ENCODE data around the gene CLIC3.

The CLIC3 gene

GRCh38 chr9:136972743-136973142 is 23.6 kb downstream of the CLIC3 start:
- H3K9ac ChIP-seq (ENCODE audit: insufficient read length): no peak overlapping the region
- no peak for DNase-seq (ENCODE audit: low read depth, low spot score)
- TF ChIP-seq FOXP2 (optimal IDR thresholded peaks at IDR 0.05; ENCODE audit: control extremely low read depth, extremely low read length, insufficient read depth) (no peak), POLR2AphosphoS5 (IDR thresholded peaks at IDR 0.05; ENCODE audit: borderline replicate concordance, low read depth, low read length) (no peak), EZH2 (IDR thresholded peaks at IDR 0.05) (no peak)

GRCh38 chr9:136972335-136972734 is 24.0 kb downstream of the CLIC3 start:
- Histone ChIP-seq H3K9ac (ENCODE audit: insufficient read length) (no peak overlapping the region), H3K36me3 (ENCODE audit: insufficient read depth, low read length) (no peaks in the 10 kb centered on the region), H3K4me3 (no peak overlapping the region), H3K9me3 (ENCODE audit: low read depth, low read length) (no peaks in the 10 kb centered on the region), H3K27ac (no peak overlapping the region)
- DNase-seq (ENCODE audit: low read depth, low spot score): no peak
- no peak for TF ChIP-seq EZH2 (IDR thresholded peaks at IDR 0.05)
- TF ChIP-seq FOXP2 (optimal IDR thresholded peaks at IDR 0.05; ENCODE audit: control extremely low read depth, extremely low read length, insufficient read depth): no peak
- no peak for TF ChIP-seq POLR2AphosphoS5 (IDR thresholded peaks at IDR 0.05; ENCODE audit: borderline replicate concordance, low read depth, low read length)

More at GRCh38 chr9:136972743-136973142, 23.6 kb downstream of the CLIC3 start:
- no peak overlapping the region for H3K27ac ChIP-seq
- no peaks in the 10 kb centered on the region for H3K36me3 ChIP-seq (ENCODE audit: insufficient read depth, low read length)
- no peak overlapping the region for H3K4me3 ChIP-seq
- H3K9me3 ChIP-seq (ENCODE audit: low read depth, low read length): no peaks in the 10 kb centered on the region

GRCh38 chr9:136971746-136972145 is 24.6 kb downstream of the CLIC3 start:
- no peaks in the 10 kb centered on the region for H3K36me3 ChIP-seq (ENCODE audit: insufficient read depth, low read length)
- no peak for TF ChIP-seq FOXP2 (optimal IDR thresholded peaks at IDR 0.05; ENCODE audit: control extremely low read depth, extremely low read length, insufficient read depth)
- no peak for TF ChIP-seq POLR2AphosphoS5 (IDR thresholded peaks at IDR 0.05; ENCODE audit: borderline replicate concordance, low read depth, low read length)
- TF ChIP-seq EZH2 (IDR thresholded peaks at IDR 0.05): no peak
- H3K9ac ChIP-seq (ENCODE audit: insufficient read length): no peak overlapping the region
- no peak for DNase-seq (ENCODE audit: low read depth, low spot score)
- H3K9me3 ChIP-seq (ENCODE audit: low read depth, low read length): no peaks in the 10 kb centered on the region
- no peak overlapping the region for H3K4me3 ChIP-seq
- no peak overlapping the region for H3K27ac ChIP-seq

GRCh38 chr9:136970361-136970760 is 26.0 kb downstream of the CLIC3 start:
- Histone ChIP-seq H3K36me3 (ENCODE audit: insufficient read depth, low read length) (no peaks in the 10 kb centered on the region), H3K9me3 (ENCODE audit: low read depth, low read length) (no peaks in the 10 kb centered on the region), H3K27ac (no peak overlapping the region), H3K4me3 (no peak overlapping the region), H3K9ac (ENCODE audit: insufficient read length) (no peak overlapping the region)
- TF ChIP-seq EZH2 (IDR thresholded peaks at IDR 0.05): no peak
- DNase-seq (ENCODE audit: low read depth, low spot score): no peak

- Histone ChIP-seq H3K9ac (ENCODE audit: insufficient read length) (no peak overlapping the region), H3K4me3 (no peak overlapping the region), H3K27ac (no peak overlapping the region), H3K9me3 (ENCODE audit: low read depth, low read length) (no peaks in the 10 kb centered on the region), H3K36me3 (ENCODE audit: insufficient read depth, low read length) (no peaks in the 10 kb centered on the region)
- no peak for DNase-seq (ENCODE audit: low read depth, low spot score)
- TF ChIP-seq EZH2 (IDR thresholded peaks at IDR 0.05) (no peak), POLR2AphosphoS5 (IDR thresholded peaks at IDR 0.05; ENCODE audit: borderline replicate concordance, low read depth, low read length) (no peak), FOXP2 (optimal IDR thresholded peaks at IDR 0.05; ENCODE audit: control extremely low read depth, extremely low read length, insufficient read depth) (no peak)
Measured at GRCh38 chr9:136969774-136970173, 26.6 kb downstream of the CLIC3 start.

- no peak for DNase-seq (ENCODE audit: low read depth, low spot score)
- Histone ChIP-seq H3K27ac (no peak overlapping the region), H3K9ac (ENCODE audit: insufficient read length) (no peak overlapping the region), H3K4me3 (no peak overlapping the region), H3K36me3 (ENCODE audit: insufficient read depth, low read length) (no peaks in the 10 kb centered on the region), H3K9me3 (ENCODE audit: low read depth, low read length) (no peaks in the 10 kb centered on the region)
- TF ChIP-seq EZH2 (IDR thresholded peaks at IDR 0.05): no peak
- no peak for TF ChIP-seq POLR2AphosphoS5 (IDR thresholded peaks at IDR 0.05; ENCODE audit: borderline replicate concordance, low read depth, low read length)
Measured at GRCh38 chr9:136969150-136969549, 27.2 kb downstream of the CLIC3 start.

- Histone ChIP-seq H3K4me3 (no peak overlapping the region), H3K9me3 (ENCODE audit: low read depth, low read length) (no peaks in the 10 kb centered on the region), H3K9ac (ENCODE audit: insufficient read length) (no peak overlapping the region), H3K27ac (no peak overlapping the region), H3K36me3 (ENCODE audit: insufficient read depth, low read length) (no peaks in the 10 kb centered on the region)
- DNase-seq (ENCODE audit: low read depth, low spot score): no peak
- no peak for TF ChIP-seq EZH2 (IDR thresholded peaks at IDR 0.05)
- TF ChIP-seq FOXP2 (optimal IDR thresholded peaks at IDR 0.05; ENCODE audit: control extremely low read depth, extremely low read length, insufficient read depth): no peak
- TF ChIP-seq POLR2AphosphoS5 (IDR thresholded peaks at IDR 0.05; ENCODE audit: borderline replicate concordance, low read depth, low read length): no peak
Measured at GRCh38 chr9:136968333-136969127, 27.8 kb downstream of the CLIC3 start.

GRCh38 chr9:136965771-136966484 is 30.4 kb downstream of the CLIC3 start:
- TF ChIP-seq POLR2AphosphoS5 (IDR thresholded peaks at IDR 0.05; ENCODE audit: borderline replicate concordance, low read depth, low read length) (no peak), EZH2 (IDR thresholded peaks at IDR 0.05) (no peak), FOXP2 (optimal IDR thresholded peaks at IDR 0.05; ENCODE audit: control extremely low read depth, extremely low read length, insufficient read depth) (no peak)
- DNase-seq (ENCODE audit: low read depth, low spot score): no peak
- Histone ChIP-seq H3K27ac (no peak overlapping the region), H3K9ac (ENCODE audit: insufficient read length) (no peak overlapping the region), H3K4me3 (no peak overlapping the region), H3K9me3 (ENCODE audit: low read depth, low read length) (no peaks in the 10 kb centered on the region), H3K36me3 (ENCODE audit: insufficient read depth, low read length) (no peaks in the 10 kb centered on the region)

All from SK-N-MC (cell line).